ENCODE measurements around the gene LCLAT1.

DNA sequence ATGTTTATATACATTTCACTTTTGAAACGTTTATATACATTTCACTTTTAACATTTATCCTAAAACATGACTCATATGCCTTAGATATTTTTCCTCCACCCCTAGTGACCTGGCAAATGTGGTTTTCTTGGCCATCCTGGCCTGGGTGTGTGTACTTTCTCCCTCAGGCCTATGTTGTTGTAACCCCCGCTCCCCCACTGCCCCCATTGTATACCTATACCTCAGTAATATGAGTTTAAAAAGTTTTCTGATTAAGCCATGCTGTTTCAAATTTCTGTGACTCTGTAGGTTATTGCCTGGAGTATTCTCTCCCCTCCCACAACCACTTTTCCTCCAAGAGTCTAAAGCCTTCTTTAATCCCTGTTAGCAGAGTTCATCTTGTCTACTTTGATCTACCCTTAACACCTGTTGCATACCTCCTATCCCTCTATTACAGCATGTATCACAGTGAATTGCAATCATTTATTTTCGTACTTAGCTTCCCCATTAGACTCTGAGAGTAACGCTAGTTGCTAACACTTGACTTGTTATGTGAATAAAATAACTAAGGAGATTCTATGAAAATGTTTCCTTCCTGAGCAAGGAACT, 67.9 kb downstream of the LCLAT1 start:
- no peak for TF ChIP-seq NPAS2 (CRISPR knock-in tag; IDR thresholded peaks at IDR 0.05; ENCODE audit: borderline replicate concordance)
- no peak for TF ChIP-seq EP300 (IDR thresholded peaks at IDR 0.05)
- no peak for TF ChIP-seq POLR2A (IDR thresholded peaks at IDR 0.05; ENCODE audit: low read length)
- no peak for TF ChIP-seq JUN (IDR thresholded peaks at IDR 0.05)
- TF ChIP-seq CHD2 (IDR thresholded peaks at IDR 0.05; ENCODE audit: low read length, partially characterized antibody): no peak
- TF ChIP-seq HDAC2 (IDR thresholded peaks at IDR 0.05): no peak
- TF ChIP-seq, protein P1, sequence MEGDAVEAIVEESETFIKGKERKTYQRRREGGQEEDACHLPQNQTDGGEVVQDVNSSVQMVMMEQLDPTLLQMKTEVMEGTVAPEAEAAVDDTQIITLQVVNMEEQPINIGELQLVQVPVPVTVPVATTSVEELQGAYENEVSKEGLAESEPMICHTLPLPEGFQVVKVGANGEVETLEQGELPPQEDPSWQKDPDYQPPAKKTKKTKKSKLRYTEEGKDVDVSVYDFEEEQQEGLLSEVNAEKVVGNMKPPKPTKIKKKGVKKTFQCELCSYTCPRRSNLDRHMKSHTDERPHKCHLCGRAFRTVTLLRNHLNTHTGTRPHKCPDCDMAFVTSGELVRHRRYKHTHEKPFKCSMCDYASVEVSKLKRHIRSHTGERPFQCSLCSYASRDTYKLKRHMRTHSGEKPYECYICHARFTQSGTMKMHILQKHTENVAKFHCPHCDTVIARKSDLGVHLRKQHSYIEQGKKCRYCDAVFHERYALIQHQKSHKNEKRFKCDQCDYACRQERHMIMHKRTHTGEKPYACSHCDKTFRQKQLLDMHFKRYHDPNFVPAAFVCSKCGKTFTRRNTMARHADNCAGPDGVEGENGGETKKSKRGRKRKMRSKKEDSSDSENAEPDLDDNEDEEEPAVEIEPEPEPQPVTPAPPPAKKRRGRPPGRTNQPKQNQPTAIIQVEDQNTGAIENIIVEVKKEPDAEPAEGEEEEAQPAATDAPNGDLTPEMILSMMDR (IDR thresholded peaks at IDR 0.05): no peak
- TF ChIP-seq, protein P2, sequence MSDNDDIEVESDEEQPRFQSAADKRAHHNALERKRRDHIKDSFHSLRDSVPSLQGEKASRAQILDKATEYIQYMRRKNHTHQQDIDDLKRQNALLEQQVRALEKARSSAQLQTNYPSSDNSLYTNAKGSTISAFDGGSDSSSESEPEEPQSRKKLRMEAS (IDR thresholded peaks at IDR 0.05): no peak
- TF ChIP-seq RFX5 (IDR thresholded peaks at IDR 0.05): no peak
- no peak for TF ChIP-seq MAZ (IDR thresholded peaks at IDR 0.05; ENCODE audit: borderline replicate concordance, low read depth, low read length)
- no peak for TF ChIP-seq ESRRA (IDR thresholded peaks at IDR 0.05; ENCODE audit: borderline replicate concordance, low read length)
- TF ChIP-seq HOXB13 (CRISPR knock-in tag; IDR thresholded peaks at IDR 0.05; ENCODE audit: low read depth): no peak
- no peak for TF ChIP-seq MAFK (IDR thresholded peaks at IDR 0.05; ENCODE audit: partially characterized antibody)
